H1 (cell line): ENCODE results near the gene ZNF92. TPM values are rescaled to one million over a fixed set of nuclear protein-coding genes. Genes with fewer than 3 reads are reported as not detected.

ENCODE experiments used
- CTCF ChIA-PET: fragments of 300-600 bp; sonication (Branson Sonifier 250); formaldehyde crosslinking; loops from one replicate; lab custom pipeline; 2021; ENCODE audit not compliant: partially characterized antibody; lab: Charles Lee
- POLR2A ChIA-PET: fragments of 300-600 bp; sonication (Branson Sonifier 250); formaldehyde crosslinking; loops from one replicate; lab custom pipeline; 2021; ENCODE audit warnings: inconsistent platforms; ENCODE audit not compliant: partially characterized antibody; lab: Charles Lee
- DNase-seq, 2 experiments: peaks; one replicate each; pipeline versions ENCODE4 v3.0.0 to v3.0.0-alpha.2; 2010 to 2022; ENCODE audit warnings: low spot score in 2 of 2, low read depth in 1 of 2, mixed read lengths in 1 of 2
- FAIRE-seq: peaks from 2 replicates; lab custom pipeline; 2011; peaks lifted over from hg19 to GRCh38; lab: Jason Lieb, UNC
- H2AFZ ChIP-seq: 2 replicates; pipeline ENCODE4 v1.8.1; 2012; ENCODE audit warnings: low read length, inconsistent platforms
- H2AK5ac ChIP-seq: 2 replicates; pipeline ENCODE4 v1.6.1; 2013; ENCODE audit warnings: low read depth, low read length
- H2BK120ac ChIP-seq: replicated peaks from 2 replicates; pipeline ENCODE3; 2013; ENCODE audit warnings: low read depth, low read length, inconsistent platforms
- H2BK12ac ChIP-seq: 2 replicates; pipeline ENCODE4 v1.6.1; 2013; ENCODE audit warnings: low read depth, low read length
- H2BK15ac ChIP-seq: 2 replicates; pipeline ENCODE4 v1.6.1; 2013; ENCODE audit warnings: low read length
- H2BK20ac ChIP-seq: 2 replicates; pipeline ENCODE4 v1.6.1; 2013; ENCODE audit warnings: low read length
- H2BK5ac ChIP-seq: 2 replicates; pipeline ENCODE4 v1.6.1; 2013; ENCODE audit warnings: low read depth, low read length
- H3K14ac ChIP-seq: 2 replicates; pipeline ENCODE4 v1.6.1; 2013; ENCODE audit warnings: inconsistent platforms; ENCODE audit not compliant: insufficient read length
- H3K18ac ChIP-seq: 2 replicates; pipeline ENCODE4 v1.6.1; 2013; ENCODE audit warnings: low read length; ENCODE audit errors: extremely low read depth
- H3K23ac ChIP-seq: 2 replicates; pipeline ENCODE4 v1.6.1; 2013; ENCODE audit warnings: inconsistent platforms; ENCODE audit not compliant: insufficient read length
- H3K23me2 ChIP-seq: 2 replicates; pipeline ENCODE4 v1.6.1; 2013; ENCODE audit warnings: low read depth, low read length
- H3K27ac ChIP-seq: 2 replicates; pipeline ENCODE4 v1.6.1; 2011; ENCODE audit warnings: low read depth, low read length, inconsistent platforms
- H3K27me3 ChIP-seq, 4 experiments: replicated peaks in 1 of 4; 1 replicate in 1 of 4; 2 replicates in 3 of 4; pipeline versions ENCODE4 v1.6.1 to v1.8.1; 2011 to 2013; ENCODE audit warnings: low read length in 3 of 4, mild to moderate bottlenecking in 3 of 4, inconsistent platforms in 2 of 4, mixed read lengths in 2 of 4, moderate library complexity in 1 of 4; ENCODE audit not compliant: control insufficient read depth in 3 of 4, insufficient read depth in 3 of 4; ENCODE audit errors: extremely low read depth in 1 of 4
- H3K36me3 ChIP-seq, 4 experiments: 2 replicates each; pipeline versions ENCODE4 v1.6.1 to v1.8.1; 2011 to 2013; ENCODE audit warnings: mild to moderate bottlenecking in 4 of 4, low read length in 3 of 4, moderate library complexity in 2 of 4, control low read depth in 1 of 4, inconsistent platforms in 1 of 4; ENCODE audit not compliant: insufficient read depth in 4 of 4, control insufficient read depth in 2 of 4
- H3K4ac ChIP-seq: replicated peaks from 2 replicates; pipeline ENCODE3; 2013; ENCODE audit warnings: low read length, low read depth, mixed read lengths, inconsistent platforms; ENCODE audit not compliant: insufficient read length
- H3K4me1 ChIP-seq, 4 experiments: replicated peaks in 1 of 4; 1 replicate in 1 of 4; 2 replicates in 3 of 4; pipeline versions ENCODE4 v1.6.1 to v1.8.1; 2011 to 2013; ENCODE audit warnings: low read length in 3 of 4, inconsistent platforms in 2 of 4, mixed read lengths in 1 of 4; ENCODE audit not compliant: insufficient read depth in 4 of 4, control insufficient read depth in 3 of 4
- H3K4me2 ChIP-seq, 2 experiments: 2 replicates each; pipeline versions ENCODE4 v1.6.1 to v1.8.1; 2011 to 2013; ENCODE audit warnings: low read depth in 2 of 2, low read length in 2 of 2, control low read depth in 1 of 2, inconsistent platforms in 1 of 2, mild to moderate bottlenecking in 1 of 2; ENCODE audit not compliant: insufficient read depth in 1 of 2
- H3K4me3 ChIP-seq, 4 experiments: fragments of 200-600, 300-600 bp in 1 of 4; sonication (generic), shearing (Covaris generic), sonication (Bioruptor Twin) in 1 of 4; 2 replicates each; pipeline versions ENCODE4 v1.5.1 to v1.8.1; 2011 to 2016; ENCODE audit warnings: low read length in 4 of 4, low read depth in 3 of 4, control low read depth in 2 of 4, inconsistent platforms in 2 of 4, mild to moderate bottlenecking in 2 of 4, mixed read lengths in 1 of 4, moderate library complexity in 1 of 4; ENCODE audit not compliant: insufficient read depth in 2 of 4; ENCODE audit errors: extremely low read depth in 1 of 4
- H3K56ac ChIP-seq: replicated peaks from 2 replicates; pipeline ENCODE3; 2013; ENCODE audit warnings: low read depth, mild to moderate bottlenecking, mixed read lengths, low read length, inconsistent platforms; ENCODE audit not compliant: insufficient read length
- H3K79me1 ChIP-seq: 2 replicates; pipeline ENCODE4 v1.6.1; 2013; ENCODE audit warnings: low read depth, low read length, control low read depth
- H3K79me2 ChIP-seq, 2 experiments: 2 replicates each; pipeline versions ENCODE4 v1.6.1 to v1.8.1; 2012 to 2013; ENCODE audit warnings: low read length in 2 of 2, mild to moderate bottlenecking in 2 of 2, inconsistent platforms in 1 of 2; ENCODE audit not compliant: insufficient read depth in 2 of 2, control insufficient read depth in 1 of 2
- H3K9ac ChIP-seq, 4 experiments: replicated peaks in 1 of 4; 1 replicate in 1 of 4; 2 replicates in 3 of 4; pipeline versions ENCODE4 v1.6.1 to v1.8.1; 2011 to 2013; ENCODE audit warnings: low read depth in 3 of 4, low read length in 3 of 4, control low read depth in 2 of 4, mild to moderate bottlenecking in 2 of 4, moderate library complexity in 2 of 4, inconsistent platforms in 1 of 4; ENCODE audit errors: extremely low read depth in 1 of 4
- H3K9me3 ChIP-seq, 2 experiments: 2 replicates each; pipeline versions ENCODE4 v1.6.1 to v1.8.1; 2012 to 2013; ENCODE audit warnings: mild to moderate bottlenecking in 2 of 2, moderate library complexity in 2 of 2, control low read depth in 1 of 2, inconsistent platforms in 1 of 2, low read depth in 1 of 2, low read length in 1 of 2, mixed read lengths in 1 of 2; ENCODE audit not compliant: insufficient read depth in 2 of 2
- H4K20me1 ChIP-seq, 2 experiments: replicated peaks in 1 of 2; 2 replicates each; pipeline versions ENCODE3 to v1.8.1; 2011 to 2013; ENCODE audit warnings: inconsistent platforms in 2 of 2, low read length in 2 of 2, mild to moderate bottlenecking in 1 of 2; ENCODE audit not compliant: insufficient read depth in 2 of 2, control insufficient read depth in 1 of 2
- H4K5ac ChIP-seq: 2 replicates; pipeline ENCODE4 v1.6.1; 2013; ENCODE audit warnings: low read length, low read depth, mixed read lengths, inconsistent platforms; ENCODE audit not compliant: insufficient read length
- H4K8ac ChIP-seq: 2 replicates; pipeline ENCODE4 v1.8.0; 2013; ENCODE audit warnings: mild to moderate bottlenecking, moderate library complexity, low read length, inconsistent platforms; ENCODE audit not compliant: insufficient read depth; ENCODE audit errors: extremely low read depth
- H4K91ac ChIP-seq: replicated peaks from 2 replicates; pipeline ENCODE3; 2013; ENCODE audit warnings: low read length, mixed read lengths, inconsistent platforms; ENCODE audit not compliant: insufficient read length
- POLR2AphosphoS5 ChIP-seq: IDR thresholded peaks from 2 replicates; pipeline ENCODE4 v1.6.1; 2011; ENCODE audit warnings: low read depth, low read length
- RAD21 ChIP-seq, 2 experiments: IDR thresholded peaks in 1 of 2; conservative IDR thresholded peaks in 1 of 2; 2 replicates each; pipeline ENCODE4 v1.6.1; 2011; ENCODE audit warnings: low read depth in 2 of 2, low read length in 2 of 2, improper control_type of control experiment in 1 of 2, inconsistent platforms in 1 of 2, mild to moderate bottlenecking in 1 of 2, moderate library complexity in 1 of 2
- RBBP5 ChIP-seq: IDR thresholded peaks from 2 replicates; pipeline ENCODE4 v1.7.1; 2012; ENCODE audit warnings: low read depth, mild to moderate bottlenecking, inconsistent platforms, low read length, moderate library complexity, borderline replicate concordance
- RNF2 ChIP-seq: fragments of 200-900, 300-1000 bp; sonication (generic); IDR thresholded peaks from 2 replicates; pipeline ENCODE4 v1.7.1; 2016; ENCODE audit warnings: borderline replicate concordance, low read depth, mild to moderate bottlenecking, antibody characterized with exemption, low read length; ENCODE audit not compliant: poor library complexity, severe bottlenecking; ENCODE audit errors: missing control alignments
- SIN3A ChIP-seq, 2 experiments: IDR thresholded peaks in 1 of 2; conservative IDR thresholded peaks in 1 of 2; 2 replicates each; pipeline ENCODE4 v1.6.1; 2011 to 2012; ENCODE audit warnings: low read length in 2 of 2, improper control_type of control experiment in 1 of 2, low read depth in 1 of 2, mild to moderate bottlenecking in 1 of 2
- SRF ChIP-seq: IDR thresholded peaks from 2 replicates; pipeline ENCODE4 v1.6.1; 2011; ENCODE audit warnings: mild to moderate bottlenecking, low read depth, low read length, moderate library complexity
- ZNF274 ChIP-seq: IDR thresholded peaks from 2 replicates; pipeline ENCODE4 v1.7.0; 2012; ENCODE audit warnings: low read length, borderline replicate concordance; ENCODE audit errors: extremely low read depth
- WGBS, 2 experiments: shearing (Covaris generic) in 1 of 2; methylation state at CpG; one replicate each; pipeline versions ENCODE4 v1.1.6 to v1.1.7; 2013 to 2015; ENCODE audit warnings: low lambda C conversion rate in 2 of 2, mixed read lengths in 2 of 2, inconsistent platforms in 1 of 2, low coverage in 1 of 2, missing lambda C conversion rate in 1 of 2; ENCODE audit not compliant: insufficient replicate concordance in 2 of 2, insufficient coverage in 1 of 2, insufficient read length in 1 of 2; ENCODE audit errors: extremely low coverage in 1 of 2, missing lambda C conversion rate in 1 of 2; 5-methylcytosine and 5-hydroxymethylcytosine counted together
- polyA plus RNA-seq, 7 experiments: library from polyadenylated mRNA; depleted of rRNA in 3 of 7; stranded (reverse) in 5 of 7; unstranded in 2 of 7; fragments of >200 nt in 5 of 7; fragments of 200-250 nt in 2 of 7; gene quantifications; 1 replicate in 5 of 7; 2 replicates in 1 of 7; 4 replicates in 1 of 7; pipeline versions ENCODE4 v1.2.1 to v1.2.3, GENCODE V29; 2011 to 2013; ENCODE audit warnings: missing spikeins in 2 of 7, mixed read lengths in 2 of 7
- total RNA-seq: library from RNA; stranded (reverse); fragmentation: NEBNext Ultra II Directional; extraction: Animal tissue kit (Norgen Biotek cat#: 25700); gene quantifications from 2 replicates; pipeline ENCODE4 v1.2.1, GENCODE V29; 2021
- TF ChIP-seq, protein P1 (sequence below): IDR thresholded peaks from 2 replicates; pipeline ENCODE4 v1.6.1; 2012; ENCODE audit warnings: inconsistent platforms
- TF ChIP-seq, protein P2 (sequence below): IDR thresholded peaks from 2 replicates; pipeline ENCODE4 v1.6.1; 2012; ENCODE audit warnings: inconsistent platforms

Gene ZNF92
- total and polyA plus RNA-seq, 2 of the 8 experiments (the other 6 are each of a cell fraction or from before 2014, with no cell fraction given): 2.8 to 39.8 TPM

DNA sequence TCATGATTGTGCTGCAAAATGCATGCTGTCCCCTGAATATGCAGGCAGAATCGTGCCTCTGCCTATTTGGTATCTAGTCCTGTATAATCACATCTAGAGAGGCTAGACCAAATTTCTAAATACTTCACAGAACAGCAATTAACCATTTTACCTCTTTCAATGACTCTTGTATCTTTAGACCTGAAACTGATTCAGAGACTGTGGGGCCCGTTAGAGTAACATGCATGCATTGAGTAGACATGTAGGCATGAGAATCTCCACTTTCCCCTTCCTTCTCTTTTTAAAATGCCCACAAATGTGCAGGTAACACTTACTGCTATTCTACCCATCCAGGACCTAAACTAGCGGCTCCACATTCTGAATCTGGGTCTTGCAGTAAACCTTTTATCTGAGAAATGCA, 8.8 kb downstream of the ZNF92 start:
- H2AK5ac ChIP-seq: no peak overlapping the region
- no peak overlapping the region for H4K91ac ChIP-seq
- WGBS, 2 experiments: 77% methylated on average over 3 of the region's 3 CpGs; no CpG with 5 or more reads in 1 of the 2 experiments
- no peak overlapping the region for H4K5ac ChIP-seq
- H3K23ac ChIP-seq: no peak overlapping the region
- H3K14ac ChIP-seq: no peak overlapping the region
- no peaks in the 10 kb centered on the region for H3K9me3 ChIP-seq
- peaks cover 14 to 17% of the 10 kb centered on the region in 2 experiments for H4K20me1 ChIP-seq
- no peak overlapping the region for H4K8ac ChIP-seq
- no peak overlapping the region for H3K4me3 ChIP-seq
- H2BK15ac ChIP-seq: no peak overlapping the region
- H2AFZ ChIP-seq: no peak overlapping the region
- no peak overlapping the region for H3K18ac ChIP-seq
- FAIRE-seq: no peak
- no peak overlapping the region for H3K4ac ChIP-seq
- no peak overlapping the region for H2BK5ac ChIP-seq
- peaks cover 22 to 94% of the 10 kb centered on the region in 2 experiments for H3K79me2 ChIP-seq
- H3K36me3 ChIP-seq: peaks cover 0 to 11% (median 0%) of the 10 kb centered on the region in 4 experiments; a peak in 2 of 8 replicates
- peaks cover 2% of the 10 kb centered on the region for H3K79me1 ChIP-seq
- ChIA-PET CTCF (interaction anchor here (1.7 kb wide), 1 partner anchor 27 kb away, joined by 3 read pairs; no protein-coding TSS in a partner anchor), POLR2A (interaction anchor here (1.1 to 5.2 kb wide), 2 partner anchors 8 to 13 kb away, joined by 3 to 41 read pairs; partner anchors contain the start of gene ZNF92)
- no peak overlapping the region for H3K56ac ChIP-seq
- H3K4me1 ChIP-seq: peaks cover 0 to 9% (median 0%) of the 10 kb centered on the region in 4 experiments; a peak in 1 of 7 replicates
- no peak overlapping the region for H3K27ac ChIP-seq
- no peak overlapping the region for H2BK20ac ChIP-seq
- H3K4me2 ChIP-seq: peak overlapping the region in 1 of 2 experiments; percentile 42; a peak in 1 of 4 replicates
- H3K23me2 ChIP-seq: peaks cover 2% of the 10 kb centered on the region; the same call in 1 of the 2 replicates
- H2BK120ac ChIP-seq: no peak overlapping the region
- H3K27me3 ChIP-seq: no peaks in the 10 kb centered on the region
- TF ChIP-seq RAD21 (IDR thresholded peaks at IDR 0.05 in 1 of 2, conservative IDR thresholded peaks at IDR 0.05 in 1 of 2; ENCODE audit: low read depth in 2 of 2, low read length in 2 of 2) (no peak), POLR2AphosphoS5 (no peak), ZNF274 (no peak), RNF2 (no peak), RBBP5 (no peak), SRF (no peak), SIN3A (conservative IDR thresholded peaks at IDR 0.05 in 1 of 2, IDR thresholded peaks at IDR 0.05 in 1 of 2; ENCODE audit: low read depth in 1 of 2, low read length in 2 of 2) (no peak)
- TF ChIP-seq, protein P1, sequence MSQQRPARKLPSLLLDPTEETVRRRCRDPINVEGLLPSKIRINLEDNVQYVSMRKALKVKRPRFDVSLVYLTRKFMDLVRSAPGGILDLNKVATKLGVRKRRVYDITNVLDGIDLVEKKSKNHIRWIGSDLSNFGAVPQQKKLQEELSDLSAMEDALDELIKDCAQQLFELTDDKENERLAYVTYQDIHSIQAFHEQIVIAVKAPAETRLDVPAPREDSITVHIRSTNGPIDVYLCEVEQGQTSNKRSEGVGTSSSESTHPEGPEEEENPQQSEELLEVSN: no peak
- TF ChIP-seq, protein P2, sequence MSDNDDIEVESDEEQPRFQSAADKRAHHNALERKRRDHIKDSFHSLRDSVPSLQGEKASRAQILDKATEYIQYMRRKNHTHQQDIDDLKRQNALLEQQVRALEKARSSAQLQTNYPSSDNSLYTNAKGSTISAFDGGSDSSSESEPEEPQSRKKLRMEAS: no peak
- TF ChIP-seq, all 59 proteins: peak for 0
- H2BK12ac ChIP-seq: no peak overlapping the region
- peak overlapping the region in 1 of 4 experiments; percentile 19; a peak in 1 of 7 replicates for H3K9ac ChIP-seq
- DNase-seq: no peak
